ENCODE measurements around the gene EDN1. TPM values are rescaled to one million over a fixed set of nuclear protein-coding genes. Genes with fewer than 3 reads are reported as not detected.

The EDN1 gene
- total RNA-seq, 4 donors from 2014 or later = 3.6 to 23.2 (median 14.2) TPM

DNA sequence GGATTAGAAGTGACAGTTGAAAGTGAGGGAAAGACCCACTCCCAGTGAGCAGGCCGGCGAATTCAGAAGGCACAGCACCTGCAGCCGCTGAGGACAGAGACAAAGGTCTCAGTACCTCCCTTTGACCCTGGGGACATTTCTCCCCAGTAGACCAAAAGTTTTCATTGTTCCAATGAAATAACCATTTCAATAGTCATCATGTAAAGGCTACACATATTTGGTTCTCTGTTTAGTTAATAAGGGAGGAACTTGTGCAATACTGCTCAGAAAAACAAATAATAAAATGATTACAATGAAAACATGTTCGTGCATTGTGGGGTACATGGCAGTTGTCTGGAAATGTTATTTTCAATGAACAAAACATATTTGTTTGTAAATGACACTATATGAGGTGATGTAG, 52.5 kb downstream of the EDN1 start:
- Histone ChIP-seq H3K4me1 (peaks cover 4 to 50% (median 32%) of the 10 kb centered on the region in 4 donors), H3K27ac (peak overlapping the region; percentile 33 to 72 (median 60)), H3K4me3 (no peak overlapping the region), H3K36me3 (no peaks in the 10 kb centered on the region), H3K27me3 (no peaks in the 10 kb centered on the region), H3K9me3 (no peaks in the 10 kb centered on the region)
- in situ Hi-C loops (cut with MboI; ENCODE audit: low pct_ligation_motif_present in 1 of 4, low pct_unique_long_range_greater_than_20kb in 1 of 4, low sequenced_read_pairs in 3 of 4) (no loop called here), intact Hi-C loops (cut with DNase I; ENCODE audit: low total_unique reads) (no loop called here)
- TF ChIP-seq, protein P1, sequence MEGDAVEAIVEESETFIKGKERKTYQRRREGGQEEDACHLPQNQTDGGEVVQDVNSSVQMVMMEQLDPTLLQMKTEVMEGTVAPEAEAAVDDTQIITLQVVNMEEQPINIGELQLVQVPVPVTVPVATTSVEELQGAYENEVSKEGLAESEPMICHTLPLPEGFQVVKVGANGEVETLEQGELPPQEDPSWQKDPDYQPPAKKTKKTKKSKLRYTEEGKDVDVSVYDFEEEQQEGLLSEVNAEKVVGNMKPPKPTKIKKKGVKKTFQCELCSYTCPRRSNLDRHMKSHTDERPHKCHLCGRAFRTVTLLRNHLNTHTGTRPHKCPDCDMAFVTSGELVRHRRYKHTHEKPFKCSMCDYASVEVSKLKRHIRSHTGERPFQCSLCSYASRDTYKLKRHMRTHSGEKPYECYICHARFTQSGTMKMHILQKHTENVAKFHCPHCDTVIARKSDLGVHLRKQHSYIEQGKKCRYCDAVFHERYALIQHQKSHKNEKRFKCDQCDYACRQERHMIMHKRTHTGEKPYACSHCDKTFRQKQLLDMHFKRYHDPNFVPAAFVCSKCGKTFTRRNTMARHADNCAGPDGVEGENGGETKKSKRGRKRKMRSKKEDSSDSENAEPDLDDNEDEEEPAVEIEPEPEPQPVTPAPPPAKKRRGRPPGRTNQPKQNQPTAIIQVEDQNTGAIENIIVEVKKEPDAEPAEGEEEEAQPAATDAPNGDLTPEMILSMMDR (IDR thresholded peaks at IDR 0.05) = no peak
- no peak for TF ChIP-seq POLR2AphosphoS5 (IDR thresholded peaks at IDR 0.05)
- no peak for TF ChIP-seq EP300 (IDR thresholded peaks at IDR 0.05; ENCODE audit: low read depth)
- TF ChIP-seq POLR2A (IDR thresholded peaks at IDR 0.05) = no peak
- no peak for DNase-seq
- WGBS, 2 donors (ENCODE audit: low coverage in 1 of 2) = 53 to 60% methylated on average over 1 to 4 of the region's 4 CpGs

GRCh38 chr6:12343122-12343439, 52.9 kb downstream of the EDN1 start:
- in situ Hi-C loops (cut with MboI; ENCODE audit: low pct_ligation_motif_present in 1 of 4, low pct_unique_long_range_greater_than_20kb in 1 of 4, low sequenced_read_pairs in 3 of 4) = no loop called here
- H3K9me3 ChIP-seq = no peaks in the 10 kb centered on the region
- no peak overlapping the region for H3K4me3 ChIP-seq
- WGBS, 2 donors (ENCODE audit: low coverage in 1 of 2) = 46 to 62% methylated on average over 4 to 5 of the region's 5 CpGs
- no peak for DNase-seq
- H3K4me1 ChIP-seq = peaks cover 4 to 50% (median 32%) of the 10 kb centered on the region in 4 donors
- no peaks in the 10 kb centered on the region for H3K27me3 ChIP-seq
- H3K36me3 ChIP-seq = no peaks in the 10 kb centered on the region
- TF ChIP-seq POLR2A (IDR thresholded peaks at IDR 0.05) = no peak
- no peak for TF ChIP-seq POLR2AphosphoS5 (IDR thresholded peaks at IDR 0.05)
- no peak for TF ChIP-seq EP300 (IDR thresholded peaks at IDR 0.05; ENCODE audit: low read depth)
- TF ChIP-seq, protein P1 (IDR thresholded peaks at IDR 0.05) = no peak
- H3K27ac ChIP-seq = peak overlapping the region; percentile 33 to 72 (median 60)
- intact Hi-C loops (cut with DNase I; ENCODE audit: low total_unique reads) = no loop called here

DNA sequence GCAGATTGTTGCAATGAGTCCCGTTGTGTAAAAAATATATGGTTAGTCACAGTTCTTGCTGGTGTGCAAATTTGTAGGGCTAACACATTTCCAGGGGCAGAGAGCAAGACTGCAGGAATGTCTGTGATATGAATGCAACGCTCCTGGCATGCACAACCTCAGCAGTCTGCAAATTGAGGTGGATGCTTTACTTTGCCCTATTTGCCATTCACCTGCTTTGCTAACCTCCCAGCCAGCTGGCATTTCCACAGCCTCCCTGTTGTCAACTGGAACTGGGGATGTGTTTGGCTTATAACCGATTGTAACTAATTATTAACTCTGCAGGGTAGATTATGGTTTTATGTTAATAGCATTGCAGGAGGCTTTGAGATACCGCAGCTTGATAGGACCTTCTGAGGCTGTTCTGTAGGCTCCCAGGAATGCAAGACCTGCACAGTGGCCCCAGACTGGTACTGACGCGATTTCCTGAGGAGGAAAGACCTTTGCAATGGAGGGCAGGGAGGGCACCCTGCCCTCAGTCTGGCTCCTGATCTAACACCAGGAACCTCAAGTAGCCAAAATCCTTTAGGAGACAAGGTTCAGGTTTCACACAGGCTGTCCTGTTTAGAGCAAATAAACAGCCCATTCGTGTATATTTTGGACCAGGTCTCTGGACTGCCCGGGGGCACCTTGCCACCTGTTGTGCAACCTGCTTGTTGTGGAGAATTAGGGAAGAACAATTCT, 53.4 kb downstream of the EDN1 start:
- intact Hi-C loops (cut with DNase I; ENCODE audit: low total_unique reads) (no loop called here), in situ Hi-C loops (cut with MboI; ENCODE audit: low pct_ligation_motif_present in 1 of 4, low pct_unique_long_range_greater_than_20kb in 1 of 4, low sequenced_read_pairs in 3 of 4) (no loop called here)
- no peaks in the 10 kb centered on the region for H3K27me3 ChIP-seq
- peak overlapping the region; percentile 33 to 72 (median 60) for H3K27ac ChIP-seq
- TF ChIP-seq, protein P1 (IDR thresholded peaks at IDR 0.05) = peak in 1 of 5 experiments; percentile 15
- peak; percentile 29 for TF ChIP-seq POLR2A (IDR thresholded peaks at IDR 0.05)
- TF ChIP-seq POLR2AphosphoS5 (IDR thresholded peaks at IDR 0.05) = peak in 2 of 3 donors; percentile 30 to 59
- TF ChIP-seq EP300 (IDR thresholded peaks at IDR 0.05; ENCODE audit: low read depth) = no peak
- WGBS, 2 donors (ENCODE audit: low coverage in 1 of 2) = 38 to 54% methylated on average over 6 to 8 of the region's 8 CpGs
- peak; percentile 63 for DNase-seq
- no peak overlapping the region for H3K4me3 ChIP-seq
- H3K4me1 ChIP-seq = peaks cover 4 to 50% (median 34%) of the 10 kb centered on the region in 4 donors
- no peaks in the 10 kb centered on the region for H3K36me3 ChIP-seq
- H3K9me3 ChIP-seq = no peaks in the 10 kb centered on the region

GRCh38 chr6:12344296-12344695, 54.1 kb downstream of the EDN1 start:
- Histone ChIP-seq H3K36me3 (no peaks in the 10 kb centered on the region), H3K9me3 (no peaks in the 10 kb centered on the region), H3K4me1 (peaks cover 4 to 50% (median 34%) of the 10 kb centered on the region in 4 donors), H3K27me3 (no peaks in the 10 kb centered on the region), H3K27ac (peak overlapping the region; percentile 33 to 72 (median 60)), H3K4me3 (no peak overlapping the region)
- 92% methylated on average over 5 of the region's 5 CpGs; no CpG with 5 or more reads in 1 of the 2 donors for WGBS, 2 donors (ENCODE audit: low coverage in 1 of 2)
- intact Hi-C loops (cut with DNase I; ENCODE audit: low total_unique reads) = no loop called here
- DNase-seq = no peak
- TF ChIP-seq EP300 (IDR thresholded peaks at IDR 0.05; ENCODE audit: low read depth) (no peak), POLR2AphosphoS5 (IDR thresholded peaks at IDR 0.05) (no peak), POLR2A (IDR thresholded peaks at IDR 0.05) (no peak)
- TF ChIP-seq, protein P1 (IDR thresholded peaks at IDR 0.05) = no peak
- in situ Hi-C loops (cut with MboI; ENCODE audit: low pct_ligation_motif_present in 1 of 4, low pct_unique_long_range_greater_than_20kb in 1 of 4, low sequenced_read_pairs in 3 of 4) = no loop called here
